ENCODE results near the gene PCDH15. TPM values are rescaled to one million over a fixed set of nuclear protein-coding genes. Genes with fewer than 3 reads are reported as not detected.
A peak's percentile ranks its signal among the peaks of the same experiment; 100 is the strongest.

Gene PCDH15
- total RNA-seq, 1 donor from 2014 or later, result 0.64 TPM

- no peaks in the 10 kb centered on the region for H3K36me3 Mint-ChIP-seq (ENCODE audit: unreplicated experiment)
- H3K27me3 Mint-ChIP-seq (ENCODE audit: unreplicated experiment), result no peaks in the 10 kb centered on the region
- H3K27ac Mint-ChIP-seq (ENCODE audit: unreplicated experiment), result no peak overlapping the region
- H3K4me3 Mint-ChIP-seq (ENCODE audit: unreplicated experiment), result no peak overlapping the region
- no peak for DNase-seq
- H3K4me1 Mint-ChIP-seq (ENCODE audit: low read depth, unreplicated experiment), result no peaks in the 10 kb centered on the region
- H3K9me3 Mint-ChIP-seq (ENCODE audit: unreplicated experiment), result no peaks in the 10 kb centered on the region
- no peak for TF ChIP-seq CTCF (IDR thresholded peaks at IDR 0.05; ENCODE audit: partially characterized antibody, unreplicated experiment)
These were observed 179.0 kb downstream of the PCDH15 start for GRCh38 chr10:54622017-54622416.

- no peaks in the 10 kb centered on the region for H3K36me3 Mint-ChIP-seq (ENCODE audit: unreplicated experiment)
- no peak overlapping the region for H3K4me3 Mint-ChIP-seq (ENCODE audit: unreplicated experiment)
- TF ChIP-seq CTCF (IDR thresholded peaks at IDR 0.05; ENCODE audit: partially characterized antibody, unreplicated experiment), result no peak
- H3K9me3 Mint-ChIP-seq (ENCODE audit: unreplicated experiment), result no peaks in the 10 kb centered on the region
- H3K27ac Mint-ChIP-seq (ENCODE audit: unreplicated experiment), result no peak overlapping the region
- no peaks in the 10 kb centered on the region for H3K27me3 Mint-ChIP-seq (ENCODE audit: unreplicated experiment)
- H3K4me1 Mint-ChIP-seq (ENCODE audit: low read depth, unreplicated experiment), result no peaks in the 10 kb centered on the region
- DNase-seq, result no peak
These were observed 180.7 kb downstream of the PCDH15 start for GRCh38 chr10:54620352-54620751.

GRCh38 chr10:54614072-54614471 is 187.0 kb downstream of the PCDH15 start:
- Mint-ChIP-seq H3K4me1 (ENCODE audit: low read depth, unreplicated experiment) (peaks cover 16% of the 10 kb centered on the region), H3K4me3 (ENCODE audit: unreplicated experiment) (no peak overlapping the region), H3K27ac (ENCODE audit: unreplicated experiment) (no peak overlapping the region)

GRCh38 chr10:54613162-54613561 is 187.9 kb downstream of the PCDH15 start:
- H3K9me3 Mint-ChIP-seq (ENCODE audit: unreplicated experiment), result no peaks in the 10 kb centered on the region
- H3K36me3 Mint-ChIP-seq (ENCODE audit: unreplicated experiment), result no peaks in the 10 kb centered on the region
- H3K4me3 Mint-ChIP-seq (ENCODE audit: unreplicated experiment), result no peak overlapping the region
- H3K27ac Mint-ChIP-seq (ENCODE audit: unreplicated experiment), result peak overlapping the region; percentile 19
- H3K4me1 Mint-ChIP-seq (ENCODE audit: low read depth, unreplicated experiment), result peaks cover 16% of the 10 kb centered on the region
- no peak for TF ChIP-seq CTCF (IDR thresholded peaks at IDR 0.05; ENCODE audit: partially characterized antibody, unreplicated experiment)
- DNase-seq, result no peak
- peaks cover 3% of the 10 kb centered on the region for H3K27me3 Mint-ChIP-seq (ENCODE audit: unreplicated experiment)

More at GRCh38 chr10:54614072-54614471, 187.0 kb downstream of the PCDH15 start:
- DNase-seq, result no peak
- TF ChIP-seq CTCF (IDR thresholded peaks at IDR 0.05; ENCODE audit: partially characterized antibody, unreplicated experiment), result no peak
- Mint-ChIP-seq H3K27me3 (ENCODE audit: unreplicated experiment) (peaks cover 3% of the 10 kb centered on the region), H3K9me3 (ENCODE audit: unreplicated experiment) (no peaks in the 10 kb centered on the region), H3K36me3 (ENCODE audit: unreplicated experiment) (no peaks in the 10 kb centered on the region)

- no peak overlapping the region for H3K4me3 Mint-ChIP-seq (ENCODE audit: unreplicated experiment)
- H3K27ac Mint-ChIP-seq (ENCODE audit: unreplicated experiment), result no peak overlapping the region
- no peaks in the 10 kb centered on the region for H3K36me3 Mint-ChIP-seq (ENCODE audit: unreplicated experiment)
- TF ChIP-seq CTCF (IDR thresholded peaks at IDR 0.05; ENCODE audit: partially characterized antibody, unreplicated experiment), result no peak
- H3K27me3 Mint-ChIP-seq (ENCODE audit: unreplicated experiment), result peaks cover 3% of the 10 kb centered on the region
- H3K4me1 Mint-ChIP-seq (ENCODE audit: low read depth, unreplicated experiment), result peaks cover 23% of the 10 kb centered on the region
- H3K9me3 Mint-ChIP-seq (ENCODE audit: unreplicated experiment), result no peaks in the 10 kb centered on the region
- DNase-seq, result no peak
These were observed 191.6 kb downstream of the PCDH15 start for GRCh38 chr10:54609423-54609822.
